Measurements from ENCODE around the gene PRM1.

The PRM1 gene

DNA sequence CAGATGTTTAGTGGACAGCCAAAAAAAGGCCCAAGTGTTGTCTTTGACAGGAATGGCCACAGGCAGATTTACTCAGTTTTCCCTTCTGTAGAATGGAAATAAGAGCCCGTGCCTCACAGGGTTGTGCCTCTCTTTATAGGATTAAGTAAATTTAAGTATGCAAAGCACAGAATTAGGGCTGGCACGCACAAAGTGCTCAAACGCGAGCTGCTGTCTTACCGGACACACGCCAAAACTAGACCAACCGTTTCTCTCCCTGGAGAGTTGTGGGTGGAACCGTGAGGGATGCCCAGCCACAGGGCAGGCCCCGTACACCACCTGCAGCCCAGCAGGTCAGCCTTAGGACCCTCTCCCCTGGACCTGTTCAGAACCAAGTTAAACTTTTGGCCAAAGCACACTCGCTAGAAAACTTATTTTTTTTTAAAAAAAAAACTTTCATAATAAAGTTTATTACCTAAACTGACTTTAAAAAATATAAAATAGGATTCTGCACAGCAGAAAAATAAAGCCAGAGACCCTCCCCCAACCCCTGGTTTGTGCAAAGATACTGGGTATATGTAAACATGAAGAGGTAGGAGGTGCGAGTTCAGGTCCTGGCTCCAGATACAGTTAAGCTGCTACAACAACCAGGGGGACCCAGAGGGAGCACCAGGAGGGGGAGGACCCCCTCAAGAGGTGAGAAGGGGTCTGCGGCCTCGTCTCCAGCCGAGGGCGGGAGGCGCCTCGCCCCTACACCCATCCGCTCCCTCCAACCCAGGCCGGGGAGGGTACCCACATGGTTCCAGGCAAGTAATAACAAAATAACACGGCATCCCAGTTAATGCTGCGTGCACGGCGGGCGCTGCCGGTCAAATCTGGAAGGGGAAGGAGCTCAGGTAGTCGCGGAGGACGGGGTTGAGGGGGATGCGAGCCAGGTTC lies 26.9 kb downstream of the PRM1 start:
- no peak for TF ChIP-seq TAF1 (IDR thresholded peaks at IDR 0.05; ENCODE audit: borderline replicate concordance, insufficient read depth, low read length)
- no peak for TF ChIP-seq POLR2AphosphoS5 (IDR thresholded peaks at IDR 0.05; ENCODE audit: low read depth, low read length)
- TF ChIP-seq SIN3A (IDR thresholded peaks at IDR 0.05; ENCODE audit: borderline replicate concordance, insufficient read depth, low read length) = no peak
- TF ChIP-seq, protein P1, sequence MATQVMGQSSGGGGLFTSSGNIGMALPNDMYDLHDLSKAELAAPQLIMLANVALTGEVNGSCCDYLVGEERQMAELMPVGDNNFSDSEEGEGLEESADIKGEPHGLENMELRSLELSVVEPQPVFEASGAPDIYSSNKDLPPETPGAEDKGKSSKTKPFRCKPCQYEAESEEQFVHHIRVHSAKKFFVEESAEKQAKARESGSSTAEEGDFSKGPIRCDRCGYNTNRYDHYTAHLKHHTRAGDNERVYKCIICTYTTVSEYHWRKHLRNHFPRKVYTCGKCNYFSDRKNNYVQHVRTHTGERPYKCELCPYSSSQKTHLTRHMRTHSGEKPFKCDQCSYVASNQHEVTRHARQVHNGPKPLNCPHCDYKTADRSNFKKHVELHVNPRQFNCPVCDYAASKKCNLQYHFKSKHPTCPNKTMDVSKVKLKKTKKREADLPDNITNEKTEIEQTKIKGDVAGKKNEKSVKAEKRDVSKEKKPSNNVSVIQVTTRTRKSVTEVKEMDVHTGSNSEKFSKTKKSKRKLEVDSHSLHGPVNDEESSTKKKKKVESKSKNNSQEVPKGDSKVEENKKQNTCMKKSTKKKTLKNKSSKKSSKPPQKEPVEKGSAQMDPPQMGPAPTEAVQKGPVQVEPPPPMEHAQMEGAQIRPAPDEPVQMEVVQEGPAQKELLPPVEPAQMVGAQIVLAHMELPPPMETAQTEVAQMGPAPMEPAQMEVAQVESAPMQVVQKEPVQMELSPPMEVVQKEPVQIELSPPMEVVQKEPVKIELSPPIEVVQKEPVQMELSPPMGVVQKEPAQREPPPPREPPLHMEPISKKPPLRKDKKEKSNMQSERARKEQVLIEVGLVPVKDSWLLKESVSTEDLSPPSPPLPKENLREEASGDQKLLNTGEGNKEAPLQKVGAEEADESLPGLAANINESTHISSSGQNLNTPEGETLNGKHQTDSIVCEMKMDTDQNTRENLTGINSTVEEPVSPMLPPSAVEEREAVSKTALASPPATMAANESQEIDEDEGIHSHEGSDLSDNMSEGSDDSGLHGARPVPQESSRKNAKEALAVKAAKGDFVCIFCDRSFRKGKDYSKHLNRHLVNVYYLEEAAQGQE (IDR thresholded peaks at IDR 0.05; ENCODE audit: insufficient read depth in 1 of 2, low read depth in 2 of 2, low read length in 2 of 2) = no peak
- no peak for TF ChIP-seq FOXP2 (optimal IDR thresholded peaks at IDR 0.05; ENCODE audit: borderline replicate concordance, extremely low read depth, extremely low read length, insufficient read depth)

DNA sequence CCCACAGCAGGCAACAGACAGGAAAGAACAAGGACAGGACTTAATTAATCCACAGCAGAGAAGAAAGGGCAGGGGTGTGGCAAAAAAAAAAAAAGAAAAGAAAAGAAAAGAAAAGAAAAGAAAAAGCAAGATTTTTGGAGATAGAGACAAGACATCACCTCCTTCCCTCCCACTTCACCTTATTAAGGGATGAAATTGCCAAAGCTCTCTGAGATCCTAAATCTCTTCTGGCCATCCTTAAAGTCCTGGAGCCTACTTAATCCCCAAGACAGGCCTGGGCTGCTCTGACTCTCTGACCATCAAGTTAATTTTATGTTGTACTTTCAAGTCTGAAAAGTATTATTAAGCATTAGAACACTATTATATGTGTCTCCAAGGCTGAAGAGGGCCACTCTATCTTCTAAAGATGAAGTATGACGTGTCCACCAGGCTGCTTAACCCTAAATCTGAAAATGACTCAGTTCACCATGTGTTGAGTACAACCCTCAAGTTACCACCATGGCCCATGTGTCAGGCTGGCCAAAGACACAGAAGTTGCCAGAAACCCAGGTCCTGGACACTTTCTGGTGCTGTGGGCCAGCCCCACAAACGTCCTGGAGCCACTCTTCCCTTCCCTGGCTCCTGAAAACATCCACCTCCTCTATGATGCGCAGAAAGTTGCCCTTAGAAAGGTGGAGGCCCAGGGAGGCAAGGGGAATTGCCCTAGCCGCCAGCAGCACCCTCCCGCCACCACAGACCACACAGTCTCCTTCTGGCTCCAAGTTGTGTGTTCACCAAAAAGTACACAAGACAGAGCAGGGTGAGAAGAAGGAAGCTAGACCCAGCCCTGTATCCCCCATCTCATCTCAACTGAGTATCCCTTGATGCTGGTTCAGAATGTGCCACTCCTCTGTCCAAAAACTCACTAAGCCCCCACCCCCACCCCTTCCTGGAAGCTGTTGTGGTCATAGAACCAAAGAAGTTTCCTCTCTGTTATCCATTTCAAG lies 27.8 kb downstream of the PRM1 start:
- TF ChIP-seq POLR2AphosphoS5 (IDR thresholded peaks at IDR 0.05; ENCODE audit: low read depth, low read length) = peak; percentile 34; the same call in 1 of the 2 replicates
- no peak for TF ChIP-seq FOXP2 (optimal IDR thresholded peaks at IDR 0.05; ENCODE audit: borderline replicate concordance, extremely low read depth, extremely low read length, insufficient read depth)

DNA sequence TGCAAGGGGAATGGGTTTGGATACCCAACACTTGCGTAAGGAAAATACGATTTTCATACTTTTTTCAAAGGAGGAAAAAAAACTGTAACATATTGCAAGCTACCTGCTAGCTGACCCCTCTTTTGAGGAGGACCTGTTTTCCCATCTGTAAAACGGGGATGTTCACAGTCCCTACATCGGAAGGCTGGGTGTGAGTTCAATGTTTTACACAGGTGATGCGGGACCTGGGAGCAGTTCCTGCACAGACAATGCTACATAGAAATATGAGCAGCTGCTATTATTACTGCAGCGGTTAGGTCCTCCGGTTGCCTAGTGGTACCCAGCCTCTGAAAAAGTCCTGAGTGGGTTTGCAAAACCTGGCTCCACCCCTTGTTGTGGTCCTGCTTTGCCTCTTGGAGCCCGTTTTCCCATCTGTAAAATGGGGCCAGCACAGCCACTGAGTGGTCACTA lies 28.6 kb downstream of the PRM1 start:
- no peak for TF ChIP-seq TAF1 (IDR thresholded peaks at IDR 0.05; ENCODE audit: borderline replicate concordance, insufficient read depth, low read length)
- TF ChIP-seq FOXP2 (optimal IDR thresholded peaks at IDR 0.05; ENCODE audit: borderline replicate concordance, extremely low read depth, extremely low read length, insufficient read depth) = no peak
- TF ChIP-seq SIN3A (IDR thresholded peaks at IDR 0.05; ENCODE audit: borderline replicate concordance, insufficient read depth, low read length) = no peak
- TF ChIP-seq POLR2AphosphoS5 (IDR thresholded peaks at IDR 0.05; ENCODE audit: low read depth, low read length) = no peak
- TF ChIP-seq, protein P1 (IDR thresholded peaks at IDR 0.05; ENCODE audit: insufficient read depth in 1 of 2, low read depth in 2 of 2, low read length in 2 of 2) = no peak

DNA sequence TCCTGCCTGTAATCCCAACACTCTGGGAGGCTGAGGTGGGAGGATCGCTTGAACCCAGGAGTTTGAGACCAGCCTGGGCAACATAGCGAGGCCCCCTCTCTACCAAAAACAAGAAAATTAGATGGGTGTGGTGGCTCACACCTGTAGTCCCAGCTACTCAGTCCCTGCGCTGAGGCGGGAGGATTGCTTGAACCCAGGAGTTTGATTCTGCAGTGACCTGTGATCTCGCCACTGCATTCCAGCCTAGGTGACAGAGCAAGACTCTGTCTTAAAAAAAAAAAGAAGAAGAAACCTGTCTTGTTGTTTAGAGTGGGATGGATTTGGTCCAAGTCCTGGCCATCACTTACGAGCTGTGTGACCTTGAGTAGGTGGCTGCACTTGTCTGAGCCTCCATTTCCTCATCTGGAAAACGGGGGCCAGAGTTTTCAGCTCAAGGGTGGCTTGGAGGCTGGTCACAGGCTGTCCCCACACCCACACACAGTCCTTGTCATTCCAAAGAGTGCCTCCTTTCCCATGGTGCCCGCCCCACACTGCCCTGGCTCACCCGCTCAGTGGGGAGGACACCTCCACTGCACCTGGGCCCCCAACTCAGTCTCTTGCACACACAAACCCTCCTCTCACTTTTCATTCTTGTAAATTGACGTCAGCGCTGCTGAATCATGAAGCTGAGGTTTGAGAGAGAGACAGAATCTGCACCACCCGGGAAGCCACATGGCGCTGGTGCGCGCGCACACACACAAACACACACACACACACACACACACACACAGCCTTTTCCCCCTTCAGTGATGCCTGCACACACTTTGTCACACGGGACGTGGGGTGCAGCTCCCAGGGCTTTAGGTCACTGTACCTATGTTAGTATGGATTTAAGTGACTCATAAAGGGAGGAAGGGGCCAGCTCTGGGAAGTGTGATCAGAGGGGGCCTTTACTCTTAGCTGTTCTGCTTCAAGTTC lies 29.3 kb downstream of the PRM1 start:
- TF ChIP-seq POLR2AphosphoS5 (IDR thresholded peaks at IDR 0.05; ENCODE audit: low read depth, low read length) = peak; percentile 59; the same call in 1 of the 2 replicates
- no peak for TF ChIP-seq SIN3A (IDR thresholded peaks at IDR 0.05; ENCODE audit: borderline replicate concordance, insufficient read depth, low read length)

DNA sequence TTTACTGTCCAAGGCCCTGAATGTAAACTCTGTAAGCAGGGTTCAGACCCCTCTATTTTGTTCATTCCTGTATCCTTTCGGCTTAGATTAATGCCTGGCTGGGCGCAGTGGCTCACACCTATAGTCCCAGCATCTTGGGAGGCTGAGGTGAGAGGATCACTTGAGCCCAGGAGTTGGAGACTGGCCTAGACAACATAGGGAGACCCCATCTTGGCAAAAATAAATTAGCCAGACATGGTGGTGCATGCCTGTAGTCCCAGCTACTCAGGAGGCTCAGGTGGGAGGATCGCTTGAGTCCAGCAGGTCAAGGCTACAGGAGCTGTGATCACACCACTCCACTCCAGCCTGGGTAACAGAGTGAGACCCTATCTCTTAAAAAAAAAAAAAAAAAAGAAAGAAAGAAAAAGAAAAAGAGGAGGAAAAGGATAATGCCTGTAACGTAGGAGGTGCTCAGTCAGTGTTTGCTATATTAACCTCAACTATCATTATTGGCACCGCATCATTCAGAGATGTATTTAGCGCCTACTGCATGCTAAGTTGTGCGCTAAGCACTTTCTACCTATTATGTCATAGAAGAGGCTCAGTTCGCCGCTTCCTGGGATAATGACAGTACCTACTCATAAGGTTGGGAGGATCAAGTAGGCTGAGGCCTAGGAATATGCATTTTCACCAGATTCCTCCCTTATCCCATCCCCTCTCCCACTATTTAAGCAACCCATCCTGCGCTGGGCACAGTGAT lies 30.2 kb downstream of the PRM1 start:
- TF ChIP-seq TAF1 (IDR thresholded peaks at IDR 0.05; ENCODE audit: borderline replicate concordance, insufficient read depth, low read length) (no peak), SIN3A (IDR thresholded peaks at IDR 0.05; ENCODE audit: borderline replicate concordance, insufficient read depth, low read length) (no peak), POLR2AphosphoS5 (IDR thresholded peaks at IDR 0.05; ENCODE audit: low read depth, low read length) (no peak), FOXP2 (optimal IDR thresholded peaks at IDR 0.05; ENCODE audit: borderline replicate concordance, extremely low read depth, extremely low read length, insufficient read depth) (no peak)
- TF ChIP-seq, protein P1 (IDR thresholded peaks at IDR 0.05; ENCODE audit: insufficient read depth in 1 of 2, low read depth in 2 of 2, low read length in 2 of 2) = no peak
